Stimulated activated naive CD4-positive, alpha-beta T cell (primary cell): ENCODE data around the gene IL1RAPL1.

Experiments used
- DNase-seq, 6 experiments: peaks; one replicate each; lab custom pipeline; 2025; lab: John Stamatoyannopoulos, UW

IL1RAPL1 gene

DNA sequence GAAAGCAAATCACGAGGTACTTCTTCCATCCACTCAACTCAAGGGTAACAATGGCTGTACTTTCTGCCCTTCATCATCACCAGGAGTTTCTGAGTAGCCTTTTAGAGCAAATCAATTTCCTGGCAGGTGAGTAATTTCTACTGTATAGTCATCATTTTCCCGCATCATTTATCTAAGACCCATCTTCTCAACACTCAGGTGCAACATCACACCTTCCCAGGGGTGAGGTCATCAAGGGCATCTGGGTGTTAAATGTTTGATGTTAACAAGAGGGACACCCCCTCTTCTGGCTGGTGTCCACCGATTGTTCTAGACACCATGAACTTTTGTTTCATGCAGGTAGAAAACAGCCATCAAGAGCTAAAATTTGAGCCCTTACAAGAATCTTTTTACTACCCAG is 1314.8 kb downstream of the IL1RAPL1 start:
- no peak for DNase-seq

DNA sequence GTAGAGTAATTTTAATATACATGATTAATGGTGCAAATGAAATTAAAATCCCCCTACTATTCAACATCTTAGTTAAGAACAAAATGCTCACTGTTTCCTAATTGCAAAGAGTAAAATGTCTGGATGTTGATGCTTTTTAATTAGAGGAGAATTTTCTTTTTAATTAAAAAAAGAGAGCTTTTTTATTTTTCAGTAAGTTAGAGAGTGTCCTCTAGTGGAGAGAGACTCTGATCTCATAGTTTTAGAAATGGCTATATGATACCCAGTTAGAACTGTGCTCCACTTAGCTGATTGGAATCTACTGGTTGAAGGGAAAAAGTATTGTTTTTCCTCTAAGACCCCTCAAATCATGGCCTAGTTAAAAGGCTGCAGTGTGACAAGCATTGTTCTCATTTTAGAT is 1316.1 kb downstream of the IL1RAPL1 start:
- no peak for DNase-seq

DNA sequence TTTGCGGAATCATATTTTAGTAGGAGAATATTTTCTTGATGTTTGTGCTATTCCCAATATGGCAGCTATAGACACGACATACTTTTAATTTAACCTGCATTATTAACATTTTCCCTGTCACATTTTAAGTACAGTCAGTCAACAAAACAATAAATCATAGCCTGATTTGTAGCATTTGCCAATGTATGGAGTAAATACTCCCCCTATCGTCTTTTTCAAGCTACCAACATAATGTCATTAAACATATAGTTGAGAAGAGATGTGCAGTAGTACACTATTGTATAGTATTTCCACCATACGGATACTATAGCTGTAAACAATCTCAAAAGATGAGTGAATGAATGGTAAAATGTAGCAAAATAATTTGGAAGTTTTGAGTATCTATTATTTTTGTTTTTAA is 1324.4 kb downstream of the IL1RAPL1 start:
- DNase-seq = no peak

DNA sequence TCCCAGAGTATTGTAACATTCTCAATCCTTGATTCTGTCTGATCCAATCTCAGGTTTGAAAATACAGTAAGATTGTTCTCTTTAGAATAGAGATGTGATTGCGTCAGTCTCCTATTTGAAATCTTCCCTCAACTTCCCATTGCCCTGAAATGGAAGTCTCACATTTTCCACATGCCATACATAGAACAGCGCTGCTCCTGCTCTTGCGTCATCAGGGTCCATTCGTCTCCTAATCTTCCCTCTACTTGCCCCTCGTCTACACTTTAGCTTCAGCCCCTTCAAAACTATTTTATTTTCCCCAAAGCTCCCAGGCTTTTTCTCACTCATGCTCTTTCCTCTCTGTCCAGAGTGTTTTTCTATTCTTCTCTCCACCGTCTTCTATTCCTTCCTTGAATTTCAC is 1326.4 kb downstream of the IL1RAPL1 start:
- no peak for DNase-seq

DNA sequence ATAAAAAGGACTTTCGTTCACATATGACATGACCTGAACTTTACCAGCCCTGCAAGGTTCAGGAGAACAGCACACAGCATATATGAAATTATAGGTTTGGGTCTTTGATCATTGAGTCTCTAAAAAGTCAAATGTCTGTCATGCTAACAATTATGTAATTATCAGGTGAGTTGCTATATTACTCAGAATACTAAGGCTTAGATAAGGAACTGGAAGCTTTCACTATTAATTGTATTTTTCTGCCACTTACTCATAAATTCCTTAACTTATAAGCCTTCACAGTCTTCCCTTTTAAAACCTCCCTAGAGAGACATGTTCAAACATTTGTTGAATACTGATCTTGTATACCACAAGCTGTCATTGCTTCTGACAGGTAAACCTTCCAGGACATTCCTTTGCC is 1335.4 kb downstream of the IL1RAPL1 start:
- no peak for DNase-seq

DNA sequence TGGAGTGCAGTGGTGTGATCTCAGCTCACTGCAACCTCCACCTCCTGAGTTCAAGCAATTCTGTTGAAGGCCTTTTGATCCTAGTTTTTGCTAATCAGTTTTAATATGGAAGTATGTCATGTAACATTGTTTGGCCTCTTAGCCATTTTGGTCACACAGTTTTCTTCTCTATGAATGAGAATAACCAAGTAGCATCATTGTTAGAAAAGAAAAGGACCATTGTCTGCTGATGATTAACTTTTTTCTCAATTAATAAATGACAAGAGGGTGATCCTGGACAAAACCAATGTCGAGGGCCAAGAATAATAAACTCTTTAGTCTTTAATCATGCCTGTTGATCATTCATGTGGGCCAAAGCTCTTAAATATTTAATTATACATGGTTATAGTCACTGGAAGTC is 1338.8 kb downstream of the IL1RAPL1 start:
- DNase-seq = no peak

DNA sequence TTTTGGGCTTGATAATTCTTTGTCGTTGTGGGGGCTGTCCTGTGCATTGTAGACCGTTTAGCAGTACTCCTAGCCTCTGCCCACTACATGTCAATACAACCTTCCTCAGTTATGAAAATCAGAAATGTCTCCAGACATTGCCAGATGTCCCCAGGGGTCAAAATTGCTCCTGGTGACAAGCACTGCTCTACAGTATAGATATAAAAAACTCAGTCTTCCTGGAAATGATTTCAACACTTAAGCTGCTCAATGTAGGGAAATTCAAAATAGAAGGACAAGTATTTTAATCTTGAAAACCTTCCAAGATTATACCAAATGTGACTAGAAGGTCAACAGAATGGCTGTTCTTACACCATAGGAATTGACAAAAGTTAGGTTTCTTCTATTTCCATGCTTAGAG is 1339.4 kb downstream of the IL1RAPL1 start:
- no peak for DNase-seq

DNA sequence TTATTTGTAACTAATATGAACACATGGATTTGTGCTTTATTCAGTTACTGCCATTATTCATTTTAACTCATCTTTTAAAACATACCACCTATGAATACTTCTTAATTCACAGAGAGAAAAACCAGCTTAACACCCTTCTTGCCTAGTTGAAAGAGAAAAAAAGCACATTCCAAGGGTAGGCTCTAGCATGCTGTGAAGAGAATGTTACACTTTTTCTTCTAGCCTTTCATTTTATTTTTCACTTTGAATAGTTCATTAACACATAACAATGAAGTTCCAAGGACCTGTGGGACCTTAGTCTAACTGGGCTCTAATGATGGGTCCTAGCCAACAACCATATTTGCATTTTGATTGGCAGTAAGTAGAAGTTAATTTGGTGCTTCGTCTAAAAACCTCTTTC is 1348.2 kb downstream of the IL1RAPL1 start:
- DNase-seq = no peak

DNA sequence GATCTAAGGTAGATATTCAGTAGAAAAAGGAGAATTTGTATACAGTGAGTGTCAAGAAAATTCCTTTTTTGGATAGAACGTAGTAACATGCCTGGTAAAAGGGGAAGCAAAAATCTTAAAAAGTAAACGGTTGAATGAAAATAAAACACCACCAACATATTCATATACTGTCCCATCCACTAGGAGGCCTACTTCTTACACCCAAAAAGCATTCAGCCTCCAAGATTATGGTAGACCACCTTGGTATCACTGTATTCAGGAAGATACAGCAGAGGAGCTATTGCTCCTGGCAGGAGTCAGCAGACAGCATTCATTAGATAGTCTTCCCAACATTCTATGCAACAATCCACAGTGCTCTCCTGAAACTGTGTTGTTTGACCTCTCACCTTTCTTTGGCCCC is 1353.5 kb downstream of the IL1RAPL1 start:
- no peak for DNase-seq

DNA sequence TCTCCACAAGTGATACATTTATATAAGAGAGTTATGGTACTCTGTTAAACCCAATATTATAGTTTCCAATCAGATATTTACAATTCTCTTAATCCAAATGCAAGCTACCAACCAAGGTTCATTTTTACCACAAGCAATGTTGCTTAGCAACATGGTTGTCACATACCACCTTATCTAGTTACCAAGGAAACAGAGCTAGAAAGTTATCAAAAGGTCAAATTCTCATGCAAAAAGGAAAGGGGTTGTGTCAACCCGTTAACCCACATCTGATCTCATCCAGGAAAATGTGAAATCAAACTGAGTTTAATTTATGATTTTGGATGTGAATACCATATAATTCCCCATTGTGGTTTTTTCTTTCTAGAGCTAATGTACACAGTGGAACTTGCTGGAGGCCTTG is 1354.0 kb downstream of the IL1RAPL1 start:
- no peak for DNase-seq

DNA sequence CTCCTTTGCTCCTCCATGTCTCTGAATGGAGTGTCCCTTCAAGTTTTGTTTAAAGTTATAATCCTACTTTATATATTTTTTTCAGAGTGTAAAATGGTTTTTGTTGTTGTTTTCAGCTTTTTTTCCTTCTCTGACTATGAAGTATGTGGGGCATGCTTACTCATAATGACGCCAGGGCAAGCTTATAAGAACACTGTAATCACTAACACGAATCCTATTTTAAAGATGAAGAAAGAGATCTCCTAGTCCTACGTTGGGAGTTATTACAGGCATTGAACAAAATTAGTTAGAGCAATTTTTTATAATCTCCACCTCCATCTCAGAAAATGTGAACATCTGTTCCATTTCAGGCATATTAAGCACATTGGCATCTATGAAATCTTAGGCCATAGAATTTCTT is 1360.0 kb downstream of the IL1RAPL1 start:
- no peak for DNase-seq

DNA sequence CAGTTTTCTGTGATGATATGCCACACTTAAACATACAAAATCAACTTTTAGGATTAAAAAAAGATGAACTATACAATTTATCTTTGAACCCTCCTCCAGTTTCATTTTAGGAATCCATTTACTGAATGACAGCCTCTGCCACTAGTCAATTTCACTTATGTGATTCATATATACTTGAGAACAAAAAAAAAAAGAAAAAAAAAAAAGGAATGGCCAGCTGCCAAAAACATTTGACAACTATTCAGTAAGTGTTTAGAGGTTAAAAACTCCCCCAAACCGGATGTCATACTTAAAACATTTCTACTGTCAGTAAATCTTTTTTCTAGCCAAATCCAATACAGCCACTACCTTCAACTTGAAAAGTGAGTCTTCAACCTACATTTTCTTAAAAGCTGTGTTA is 1361.4 kb downstream of the IL1RAPL1 start:
- DNase-seq = no peak

DNA sequence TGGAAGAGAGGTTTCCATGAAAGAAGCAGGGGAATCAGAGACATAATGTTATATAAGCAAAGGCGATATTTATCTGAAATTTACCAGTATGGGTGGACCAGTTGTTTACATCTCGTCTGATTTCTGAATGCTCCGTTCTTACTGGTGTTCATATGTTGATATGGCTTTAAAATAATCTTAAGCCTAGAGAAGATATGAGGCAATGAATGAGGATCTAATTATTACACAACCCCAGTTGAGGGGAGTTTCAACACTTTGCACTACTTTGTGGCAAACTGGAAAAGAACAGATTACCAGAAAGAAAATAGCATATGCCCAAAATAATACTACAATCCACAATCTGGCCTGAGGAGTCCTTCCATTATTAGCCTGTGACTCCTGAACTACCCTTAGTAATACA is 1364.8 kb downstream of the IL1RAPL1 start:
- no peak for DNase-seq

DNA sequence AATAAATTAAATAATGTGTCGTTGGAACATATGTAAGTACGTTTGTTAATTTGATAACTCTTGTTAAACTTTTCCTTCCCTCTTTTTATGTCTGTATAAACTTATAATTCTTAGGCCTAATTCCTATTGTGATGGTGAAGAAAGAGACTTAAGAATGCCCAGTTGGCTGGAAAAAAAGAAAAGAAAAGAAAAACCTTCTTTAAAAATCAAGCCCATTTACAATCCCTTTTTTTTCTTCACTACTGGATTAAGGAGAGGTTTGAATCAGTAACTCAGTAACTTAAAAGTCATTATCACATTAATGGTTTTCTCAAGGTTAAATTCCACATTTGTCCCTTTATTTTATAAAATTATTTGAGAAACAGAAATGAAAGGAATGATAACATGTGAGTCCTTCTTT is 1374.8 kb downstream of the IL1RAPL1 start:
- DNase-seq = no peak

DNA sequence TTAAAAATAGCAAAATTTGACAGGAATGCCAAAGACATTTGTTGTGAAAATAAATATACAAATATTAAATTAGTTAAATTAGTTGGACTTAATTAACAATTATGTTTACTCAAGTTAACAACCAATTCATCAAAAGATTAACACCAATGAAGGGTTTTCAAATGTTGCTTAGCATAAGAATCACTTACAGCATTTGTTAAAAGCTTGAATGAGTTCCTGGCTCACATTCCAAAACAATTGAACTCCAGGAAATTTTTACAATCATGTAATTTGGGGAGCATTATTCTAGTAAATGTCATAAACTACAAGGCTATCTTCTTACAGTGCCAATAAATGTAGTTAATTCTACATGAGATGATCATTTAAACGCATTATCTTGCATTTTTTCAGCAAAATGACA is 1378.4 kb downstream of the IL1RAPL1 start:
- no peak for DNase-seq

DNA sequence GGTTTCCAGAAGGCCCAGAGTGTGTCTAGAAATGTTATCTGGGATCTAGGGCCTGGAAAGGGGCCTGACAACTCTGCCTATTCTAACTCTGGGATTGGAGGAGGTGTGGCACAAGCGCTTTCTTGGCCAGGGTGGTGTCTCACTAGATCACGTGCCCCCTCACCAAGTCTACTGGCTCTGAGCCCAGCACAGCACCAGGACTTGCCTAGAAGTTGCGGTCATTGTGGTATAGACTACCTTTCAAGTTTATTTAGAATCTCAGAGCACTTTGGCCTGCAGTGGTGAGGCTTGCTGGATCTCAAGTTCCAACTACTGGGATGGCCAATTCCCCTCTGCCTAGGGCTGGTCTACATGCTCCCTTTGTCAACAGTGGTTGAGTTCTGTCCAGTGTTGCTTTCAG is 1404.8 kb downstream of the IL1RAPL1 start:
- DNase-seq = no peak

DNA sequence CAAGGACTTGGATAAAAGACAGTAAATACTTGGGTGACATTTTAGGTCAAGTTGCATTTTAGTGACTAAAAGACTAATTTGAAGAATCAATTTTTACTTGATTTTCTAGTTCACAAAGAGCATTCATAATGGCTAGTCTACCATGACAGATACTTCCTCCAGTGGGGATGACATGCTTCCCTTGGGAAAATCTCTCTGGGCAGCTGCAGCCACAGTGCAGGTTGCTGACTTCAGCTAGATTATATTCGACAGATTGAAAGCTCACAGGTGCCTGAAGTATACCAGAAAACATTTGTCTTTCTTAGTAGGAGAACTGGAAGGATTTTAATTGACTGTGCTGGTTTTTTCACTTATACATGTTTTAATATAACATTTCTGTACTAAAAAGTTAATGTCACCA is 1418.6 kb downstream of the IL1RAPL1 start:
- DNase-seq = no peak
